MM.1S (cell line): Measurements from ENCODE around the gene NBEA.

Experiments
- CTCF ChIP-seq: fragments of 300-600 bp; sonication (generic); IDR thresholded peaks from 2 replicates; pipeline ENCODE4 v1.5.1; 2016; ENCODE audit warnings: antibody characterized with exemption, low read length, mixed read lengths
- EZH2 ChIP-seq: fragments of 300-600 bp; sonication (generic); optimal IDR thresholded peaks from 2 replicates; pipeline ENCODE3; 2017; ENCODE audit warnings: low read depth, mild to moderate bottlenecking, antibody characterized with exemption, low read length, mixed read lengths
- EZH2phosphoT487 ChIP-seq: fragments of 300-600 bp; sonication (generic); IDR thresholded peaks from 2 replicates; pipeline ENCODE4 v1.6.1; 2018; ENCODE audit warnings: antibody characterized with exemption, low read length

DNA sequence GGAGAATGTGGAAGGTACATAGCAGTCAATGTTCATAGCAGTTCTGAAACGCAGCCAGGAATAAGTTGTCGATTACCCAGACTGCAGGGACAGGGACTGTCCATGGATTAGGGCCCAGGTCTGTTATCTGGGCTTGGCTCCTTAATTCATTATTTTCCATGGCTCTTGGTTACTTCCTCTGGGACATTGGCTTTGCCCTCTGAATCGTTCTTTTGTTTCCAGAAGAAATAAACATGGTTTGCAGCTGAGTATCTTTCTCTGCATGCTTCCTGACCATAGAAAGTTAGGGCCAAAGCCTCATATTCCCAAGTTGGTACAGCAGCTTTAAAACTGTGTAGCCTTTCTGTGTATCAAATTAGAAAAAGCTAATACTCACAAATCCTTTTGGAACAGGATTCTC lies 656.2 kb downstream of the NBEA start:
- no peak for TF ChIP-seq CTCF
- TF ChIP-seq EZH2: no peak
- TF ChIP-seq EZH2phosphoT487: no peak
